Ovary (tissue), 3 donors: Measurements from ENCODE around the gene KRT3.

Experiments used
- EP300 ChIP-seq: sonication (generic); formaldehyde crosslinking; IDR thresholded peaks from one replicate; pipeline ENCODE4 v1.6.1; 2017; ENCODE audit warnings: antibody characterized with exemption
- POLR2A ChIP-seq: fragments of 450-650 bp; IDR thresholded peaks from one replicate; pipeline ENCODE4 v1.6.1; 2017; ENCODE audit warnings: antibody characterized with exemption, mild to moderate bottlenecking, moderate library complexity
- TF ChIP-seq, protein P1 (sequence below), 3 donors: fragments of 450-650 bp in 2 of 3; fragments of 200-600 bp in 1 of 3; IDR thresholded peaks; one replicate each; pipeline versions ENCODE4 v1.5.1 to v1.8.0; 2016 to 2022; ENCODE audit warnings: antibody characterized with exemption in 3 of 3, mild to moderate bottlenecking in 1 of 3
- donor health status: DM: no; HTN: no; CAD: no.

GRCh38 chr12:52836491-52837412 is 40.8 kb upstream of the KRT3 start:
- TF ChIP-seq EP300, result no peak
- TF ChIP-seq POLR2A, result no peak
- TF ChIP-seq, protein P1, sequence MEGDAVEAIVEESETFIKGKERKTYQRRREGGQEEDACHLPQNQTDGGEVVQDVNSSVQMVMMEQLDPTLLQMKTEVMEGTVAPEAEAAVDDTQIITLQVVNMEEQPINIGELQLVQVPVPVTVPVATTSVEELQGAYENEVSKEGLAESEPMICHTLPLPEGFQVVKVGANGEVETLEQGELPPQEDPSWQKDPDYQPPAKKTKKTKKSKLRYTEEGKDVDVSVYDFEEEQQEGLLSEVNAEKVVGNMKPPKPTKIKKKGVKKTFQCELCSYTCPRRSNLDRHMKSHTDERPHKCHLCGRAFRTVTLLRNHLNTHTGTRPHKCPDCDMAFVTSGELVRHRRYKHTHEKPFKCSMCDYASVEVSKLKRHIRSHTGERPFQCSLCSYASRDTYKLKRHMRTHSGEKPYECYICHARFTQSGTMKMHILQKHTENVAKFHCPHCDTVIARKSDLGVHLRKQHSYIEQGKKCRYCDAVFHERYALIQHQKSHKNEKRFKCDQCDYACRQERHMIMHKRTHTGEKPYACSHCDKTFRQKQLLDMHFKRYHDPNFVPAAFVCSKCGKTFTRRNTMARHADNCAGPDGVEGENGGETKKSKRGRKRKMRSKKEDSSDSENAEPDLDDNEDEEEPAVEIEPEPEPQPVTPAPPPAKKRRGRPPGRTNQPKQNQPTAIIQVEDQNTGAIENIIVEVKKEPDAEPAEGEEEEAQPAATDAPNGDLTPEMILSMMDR (IDR thresholded peaks at IDR 0.05), result no peak
